AG04449 (cell line): ENCODE data around the gene NAT9.
A peak's percentile ranks its signal among the peaks of the same experiment; 100 is the strongest.

Experiments used
- CTCF ChIA-PET: fragments of 350-600 bp; formaldehyde crosslinking; extraction: SDS; loops from one replicate; lab custom pipeline; 2021; ENCODE audit warnings: antibody characterized with exemption; lab: Yijun Ruan, JAX
- POLR2A ChIA-PET: fragments of 400-600, 350-600 bp; formaldehyde crosslinking; extraction: SDS; loops from one replicate; lab custom pipeline; 2020; ENCODE audit warnings: antibody characterized with exemption, inconsistent platforms; lab: Yijun Ruan, JAX
- DNase-seq: peaks from one replicate; pipeline ENCODE4 v3.0.0-alpha.2; 2010; ENCODE audit warnings: low read depth, low spot score
- H3K4me3 ChIP-seq: 2 replicates; pipeline ENCODE4 v1.5.1; 2011; ENCODE audit warnings: low read depth, mild to moderate bottlenecking, control low read depth, low read length
- CTCF ChIP-seq: IDR thresholded peaks from one replicate; pipeline ENCODE4 v1.5.1; 2011; ENCODE audit warnings: mild to moderate bottlenecking, moderate library complexity, low read length, control low read depth, inconsistent platforms; ENCODE audit not compliant: insufficient read depth; ENCODE audit errors: missing control alignments

NAT9 gene

DNA sequence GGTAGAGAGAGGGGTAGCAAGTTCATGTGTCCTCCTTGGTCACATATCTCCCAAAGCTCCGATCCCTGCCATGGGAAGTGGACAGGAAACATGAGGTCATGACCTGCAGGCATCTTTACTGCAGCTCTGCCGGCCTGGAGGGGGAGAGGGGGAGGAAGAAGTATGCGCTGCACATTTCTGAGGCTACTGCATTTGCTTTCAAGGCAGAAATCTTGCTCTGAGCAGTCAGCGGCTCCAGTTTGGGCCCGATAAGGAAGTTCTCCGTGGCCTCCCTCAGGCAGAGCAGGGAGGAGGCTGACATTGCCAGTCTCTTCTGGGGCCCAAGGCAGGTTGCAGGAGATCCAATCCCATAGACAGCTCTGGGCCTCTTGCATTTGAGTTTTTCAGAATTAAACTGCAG lies 29.2 kb downstream of the NAT9 start:
- TF ChIP-seq CTCF: no peak
- H3K4me3 ChIP-seq: no peak overlapping the region
- ChIA-PET POLR2A (no interaction called here), CTCF (interaction anchor here (0.7 to 4.7 kb wide), 15 partner anchors 10 to 214 kb away, joined by 3 to 185 read pairs (median 17); partner anchors contain the start of genes FDXR, GRIN2C, NAT9 and RAB37)
- no peak for DNase-seq

GRCh38 chr17:74746376-74746775 lies 29.8 kb downstream of the NAT9 start:
- CTCF ChIA-PET: interaction anchor here (0.7 to 4.7 kb wide), 19 partner anchors 9 to 215 kb away, joined by 3 to 185 read pairs (median 13); partner anchors contain the start of genes FDXR, GRIN2C, NAT9 and RAB37
- POLR2A ChIA-PET: no interaction called here
- H3K4me3 ChIP-seq: no peak overlapping the region
- no peak for DNase-seq
- TF ChIP-seq CTCF: no peak

DNA sequence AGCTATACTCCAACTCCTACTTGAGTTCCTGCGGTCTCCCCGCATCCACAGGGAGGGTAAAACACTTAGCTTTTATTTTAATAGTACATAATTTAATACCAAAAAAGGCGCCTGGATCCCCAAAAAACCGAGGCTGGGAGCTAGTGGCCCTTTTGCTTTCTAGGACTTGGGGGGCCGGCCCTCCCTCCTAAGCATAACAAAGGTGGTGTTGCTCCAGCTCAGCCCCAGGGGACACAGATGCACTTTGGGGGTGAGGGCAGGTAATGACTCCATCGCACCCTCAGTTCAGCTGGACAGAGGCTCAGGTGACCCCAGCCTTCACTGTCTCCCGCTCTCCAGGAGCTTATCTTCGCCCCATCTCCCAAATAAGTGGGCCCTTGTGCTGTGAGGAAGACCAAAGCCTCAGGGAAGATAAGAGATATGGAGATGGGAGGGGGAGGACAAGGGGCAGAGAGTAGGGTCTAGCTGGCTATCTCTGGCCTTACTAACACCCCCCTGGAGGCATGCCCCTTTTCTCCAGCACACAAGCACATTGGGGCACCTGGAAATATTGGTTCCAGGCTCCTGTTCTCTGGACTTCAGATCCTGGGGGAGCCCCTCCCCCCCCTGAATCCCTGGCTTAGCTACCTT lies 30.5 kb downstream of the NAT9 start:
- no peak for DNase-seq
- CTCF ChIA-PET: interaction anchor here (0.7 to 4.7 kb wide), 35 partner anchors 8 to 366 kb away, joined by 3 to 185 read pairs (median 6); partner anchors contain the start of genes FDXR, GRIN2C, HID1 and MRPL58
- TF ChIP-seq CTCF: no peak
- H3K4me3 ChIP-seq: no peak overlapping the region
- POLR2A ChIA-PET: interaction anchor here (1.0 to 1.9 kb wide), 2 partner anchors 25 to 31 kb away, joined by 5 to 6 read pairs; partner anchors contain the start of gene NAT9

DNA sequence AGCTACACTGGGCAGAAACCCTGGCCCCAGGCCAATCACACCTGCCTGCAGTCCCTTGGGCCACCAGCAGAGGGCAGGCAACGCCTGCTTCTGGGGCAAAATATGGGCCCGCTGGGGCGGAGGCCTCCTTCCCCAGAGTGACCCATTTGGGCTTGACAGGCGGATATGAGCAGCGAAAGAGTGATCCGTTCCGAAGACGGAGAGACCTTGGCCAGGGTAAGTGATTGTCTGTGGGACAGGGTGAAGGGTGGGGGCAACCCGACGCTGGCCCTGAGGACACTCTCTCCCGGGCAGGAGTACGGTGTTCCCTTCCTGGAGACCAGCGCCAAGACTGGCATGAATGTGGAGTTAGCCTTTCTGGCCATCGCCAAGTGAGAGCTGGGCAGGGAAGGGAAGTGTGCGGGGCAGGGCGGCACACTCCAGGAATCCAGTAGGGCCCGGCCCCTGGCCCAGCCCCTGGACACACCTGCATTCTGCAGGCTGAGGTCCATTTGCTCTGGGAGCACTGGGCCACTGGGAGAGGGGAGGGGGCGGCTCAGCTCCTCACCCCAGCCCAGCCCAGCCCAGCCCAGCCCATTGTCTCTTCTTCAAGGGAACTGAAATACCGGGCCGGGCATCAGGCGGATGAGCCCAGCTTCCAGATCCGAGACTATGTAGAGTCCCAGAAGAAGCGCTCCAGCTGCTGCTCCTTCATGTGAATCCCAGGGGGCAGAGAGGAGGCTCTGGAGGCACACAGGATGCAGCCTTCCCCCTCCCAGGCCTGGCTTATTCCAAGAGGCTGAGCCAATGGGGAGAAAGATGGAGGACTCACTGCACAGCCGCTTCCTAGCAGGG lies 31.2 kb downstream of the NAT9 start:
- no peak for DNase-seq
- ChIA-PET POLR2A (interaction anchor here (0.8 to 1.9 kb wide), 3 partner anchors 26 to 31 kb away, joined by 4 to 6 read pairs (median 5); partner anchors contain the start of gene NAT9), CTCF (interaction anchor here (0.7 to 4.7 kb wide), 33 partner anchors 8 to 365 kb away, joined by 3 to 185 read pairs (median 5); partner anchors contain the start of genes FDXR, GRIN2C, HID1 and MRPL58)
- H3K4me3 ChIP-seq: peak overlapping the region; percentile 29
- TF ChIP-seq CTCF: peak; percentile 98

- DNase-seq: no peak
- H3K4me3 ChIP-seq: no peak overlapping the region
- CTCF ChIA-PET: interaction anchor here (0.6 to 4.7 kb wide), 18 partner anchors 7 to 228 kb away, joined by 3 to 185 read pairs (median 12); partner anchors contain the start of genes FDXR, GRIN2C, HID1 and NAT9
- POLR2A ChIA-PET: interaction anchor here (0.8 to 1.9 kb wide), 2 partner anchors 27 to 32 kb away, joined by 4 to 5 read pairs; partner anchors contain the start of gene NAT9
- no peak for TF ChIP-seq CTCF
Observed at GRCh38 chr17:74744349-74744713, 31.8 kb downstream of the NAT9 start.

DNA sequence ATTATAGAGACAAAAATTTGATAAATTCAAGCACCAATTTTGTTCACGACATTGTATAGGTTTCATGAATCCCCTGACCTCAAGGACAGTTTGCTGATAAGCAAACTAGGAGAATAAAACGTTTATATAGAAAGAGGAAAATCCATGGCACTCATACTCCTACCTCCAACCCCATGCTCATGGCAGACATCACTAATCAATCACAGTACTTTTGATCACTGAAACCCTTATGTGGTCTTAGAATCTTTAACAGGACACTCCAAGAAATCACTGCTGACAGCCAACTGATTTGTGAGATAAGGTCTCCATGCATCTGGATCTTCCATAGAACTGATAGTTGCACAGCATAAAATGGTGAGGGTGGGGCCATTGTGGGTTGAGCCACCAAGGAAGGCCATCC lies 32.4 kb downstream of the NAT9 start:
- CTCF ChIA-PET: interaction anchor here (0.6 to 4.7 kb wide), 13 partner anchors 7 to 217 kb away, joined by 3 to 185 read pairs (median 31); partner anchors contain the start of genes FDXR, GRIN2C, NAT9 and RAB37
- no peak for DNase-seq
- no peak for TF ChIP-seq CTCF
- POLR2A ChIA-PET: no interaction called here
- no peak overlapping the region for H3K4me3 ChIP-seq
